ENCODE measurements around the gene SLC35F3.
"Not testable (repeated sequence)": the region's sequence is repeated elsewhere in the genome, so short reads cannot be mapped to it uniquely, and the experiment has no call there.

The SLC35F3 gene

GRCh38 chr1:234106032-234106431 lies 201.6 kb downstream of the SLC35F3 start:
- no peak for DNase-seq (ENCODE audit: low read depth)

- no peak for DNase-seq (ENCODE audit: low read depth)
Measured at GRCh38 chr1:234107416-234108021, 203.0 kb downstream of the SLC35F3 start.

GRCh38 chr1:234108921-234109320 lies 204.4 kb downstream of the SLC35F3 start:
- no peak for DNase-seq (ENCODE audit: low read depth)

GRCh38 chr1:234109840-234110239 lies 205.4 kb downstream of the SLC35F3 start:
- no peak for DNase-seq (ENCODE audit: low read depth)

- no peak for DNase-seq (ENCODE audit: low read depth)
Measured at GRCh38 chr1:234111458-234112142, 207.1 kb downstream of the SLC35F3 start.

GRCh38 chr1:234114648-234115307 lies 210.3 kb downstream of the SLC35F3 start:
- DNase-seq (ENCODE audit: low read depth), result no peak

- no peak for DNase-seq (ENCODE audit: low read depth)
Measured at GRCh38 chr1:234118911-234119310, 214.4 kb downstream of the SLC35F3 start.

- no peak for DNase-seq (ENCODE audit: low read depth)
Measured at GRCh38 chr1:234119431-234119830, 215.0 kb downstream of the SLC35F3 start.

- DNase-seq (ENCODE audit: low read depth), result no peak
Measured at GRCh38 chr1:234120327-234120944, 216.0 kb downstream of the SLC35F3 start.

GRCh38 chr1:234121659-234122058 lies 217.2 kb downstream of the SLC35F3 start:
- DNase-seq (ENCODE audit: low read depth), result not testable (repeated sequence)

- DNase-seq (ENCODE audit: low read depth), result not testable (repeated sequence)
Measured at GRCh38 chr1:234122571-234122970, 218.1 kb downstream of the SLC35F3 start.

GRCh38 chr1:234123867-234124266 lies 219.4 kb downstream of the SLC35F3 start:
- no peak for DNase-seq (ENCODE audit: low read depth)

- DNase-seq (ENCODE audit: low read depth), result no peak
Measured at GRCh38 chr1:234125283-234125682, 220.8 kb downstream of the SLC35F3 start.

- DNase-seq (ENCODE audit: low read depth), result no peak
Measured at GRCh38 chr1:234125714-234126113, 221.2 kb downstream of the SLC35F3 start.

- DNase-seq (ENCODE audit: low read depth), result no peak
Measured at GRCh38 chr1:234127026-234127671, 222.7 kb downstream of the SLC35F3 start.

- no peak for DNase-seq (ENCODE audit: low read depth)
Measured at GRCh38 chr1:234132795-234133194, 228.3 kb downstream of the SLC35F3 start.

GRCh38 chr1:234134878-234135277 lies 230.4 kb downstream of the SLC35F3 start:
- no peak for DNase-seq (ENCODE audit: low read depth)

GRCh38 chr1:234135501-234135900 lies 231.0 kb downstream of the SLC35F3 start:
- no peak for DNase-seq (ENCODE audit: low read depth)

GRCh38 chr1:234136073-234136472 lies 231.6 kb downstream of the SLC35F3 start:
- no peak for DNase-seq (ENCODE audit: low read depth)

- DNase-seq (ENCODE audit: low read depth), result no peak
Measured at GRCh38 chr1:234139966-234140365, 235.5 kb downstream of the SLC35F3 start.

- DNase-seq (ENCODE audit: low read depth), result no peak
Measured at GRCh38 chr1:234140388-234140787, 235.9 kb downstream of the SLC35F3 start.

GRCh38 chr1:234141006-234141405 lies 236.5 kb downstream of the SLC35F3 start:
- DNase-seq (ENCODE audit: low read depth), result no peak
